GM19238 (cell line): ENCODE measurements around the gene GET4.
A peak's percentile ranks its signal among the peaks of the same experiment; 100 is the strongest.

Source experiments
- DNase-seq: peaks from one replicate; pipeline ENCODE4 v3.0.0; 2011; ENCODE audit warnings: low spot score; ENCODE audit not compliant: insufficient read length

GET4 gene

GRCh38 chr7:876077-876971, at the start of gene GET4:
Gene GET4 (plus strand): TSS chr7:876554. CDS start chr7:876646, 92 bp downstream.
- peak; percentile 93 for DNase-seq

GRCh38 chr7:828793-829561, 47.4 kb upstream of the GET4 start:
- DNase-seq: no peak

- no peak for DNase-seq
Measured at GRCh38 chr7:830069-830468, 46.3 kb upstream of the GET4 start.

GRCh38 chr7:831596-832166, 44.7 kb upstream of the GET4 start:
- peak; percentile 37 for DNase-seq

- peak; percentile 40 for DNase-seq
Measured at GRCh38 chr7:832167-832967, 44.0 kb upstream of the GET4 start, which contains the start of gene SUN1. Gene SUN1 (plus strand): TSS chr7:832476. CDS start chr7:832525, 49 bp downstream.

GRCh38 chr7:832968-833424, 43.4 kb upstream of the GET4 start:
- DNase-seq: no peak

GRCh38 chr7:833601-834258, 42.6 kb upstream of the GET4 start:
- DNase-seq: no peak

GRCh38 chr7:834277-834676, 42.1 kb upstream of the GET4 start:
- no peak for DNase-seq

- no peak for DNase-seq
Measured at GRCh38 chr7:835021-835420, 41.3 kb upstream of the GET4 start.

- DNase-seq: no peak
Measured at GRCh38 chr7:835485-836401, 40.6 kb upstream of the GET4 start.

- no peak for DNase-seq
Measured at GRCh38 chr7:836429-836828, 39.9 kb upstream of the GET4 start.

- no peak for DNase-seq
Measured at GRCh38 chr7:837001-837400, 39.4 kb upstream of the GET4 start.

GRCh38 chr7:840001-840600, 36.3 kb upstream of the GET4 start:
- no peak for DNase-seq

GRCh38 chr7:841943-842342, 34.4 kb upstream of the GET4 start:
- no peak for DNase-seq

- DNase-seq: no peak
Measured at GRCh38 chr7:842431-843031, 33.8 kb upstream of the GET4 start.

GRCh38 chr7:843230-843629, 33.1 kb upstream of the GET4 start:
- DNase-seq: no peak

GRCh38 chr7:844043-844442, 32.3 kb upstream of the GET4 start:
- DNase-seq: no peak

- DNase-seq: no peak
Measured at GRCh38 chr7:844514-844913, 31.8 kb upstream of the GET4 start.

GRCh38 chr7:845091-845490, 31.3 kb upstream of the GET4 start:
- no peak for DNase-seq
